HepG2 (cell line): ENCODE results near the gene ANKZF1. TPM values are rescaled to one million over a fixed set of nuclear protein-coding genes. Genes with fewer than 3 reads are reported as not detected.
A peak's percentile ranks its signal among the peaks of the same experiment; 100 is the strongest.

Source experiments
- AHDC1 ChIP-seq: sonication (generic); formaldehyde crosslinking; IDR thresholded peaks from 2 replicates; pipeline ENCODE4 v1.5.1; 2020; ENCODE audit warnings: mild to moderate bottlenecking, missing genetic modification reagents, borderline replicate concordance
- AHR ChIP-seq: IDR thresholded peaks from 2 replicates; pipeline ENCODE4 v1.6.1; 2018; ENCODE audit warnings: missing genetic modification reagents, missing compliant biosample characterization
- ARID5B ChIP-seq: IDR thresholded peaks from 2 replicates; pipeline ENCODE4 v1.4.0; 2020; ENCODE audit warnings: mild to moderate bottlenecking, missing genetic modification reagents
- NFYC ChIP-seq: IDR thresholded peaks from 2 replicates; pipeline ENCODE4 v1.6.1; 2016; ENCODE audit warnings: missing genetic modification reagents, missing compliant biosample characterization
- PRDM15 ChIP-seq: sonication (generic); formaldehyde crosslinking; IDR thresholded peaks from 2 replicates; pipeline ENCODE4 v1.4.0; 2020; ENCODE audit warnings: missing genetic modification reagents
- TFDP1 ChIP-seq: IDR thresholded peaks from 2 replicates; pipeline ENCODE4 v1.6.1; 2016; ENCODE audit warnings: missing compliant biosample characterization, missing genetic modification reagents, borderline replicate concordance
- ZFP90 ChIP-seq: sonication (generic); formaldehyde crosslinking; IDR thresholded peaks from 2 replicates; pipeline ENCODE4 v1.8.0; 2022; ENCODE audit warnings: missing genetic modification reagents, mild to moderate bottlenecking, inconsistent platforms, borderline replicate concordance
- ZNF296 ChIP-seq: sonication (generic); formaldehyde crosslinking; conservative IDR thresholded peaks from 2 replicates; pipeline ENCODE4 v1.5.0; 2020; ENCODE audit warnings: mild to moderate bottlenecking, missing genetic modification reagents
- ZSCAN31 ChIP-seq: sonication (generic); formaldehyde crosslinking; IDR thresholded peaks from 2 replicates; pipeline ENCODE4 v1.5.0; 2020; ENCODE audit warnings: low read depth, mild to moderate bottlenecking, missing genetic modification reagents
- polyA plus RNA-seq, 8 experiments: library from polyadenylated mRNA; depleted of rRNA in 3 of 8; stranded (reverse) in 7 of 8; unstranded in 1 of 8; fragments of >200 nt; fragmentation: Illumina TruSeq in 4 of 8; extraction: Trizol in 4 of 8; gene quantifications; 2 replicates each; pipeline versions ENCODE4 v1.2.1 to v1.2.3, GENCODE V29; 2011 to 2016; ENCODE audit warnings: low read depth in 4 of 8, missing spikeins in 1 of 8, mixed read lengths in 1 of 8; ENCODE audit not compliant: insufficient read depth in 1 of 8
- total RNA-seq, 5 experiments: library from RNA; depleted of rRNA; stranded (reverse); fragments of >200 nt; fragmentation: Illumina TruSeq; extraction: Trizol; gene quantifications; 2 replicates each; pipeline ENCODE4 v1.2.3, GENCODE V29; 2016; ENCODE audit warnings: low read depth in 1 of 5
- TF ChIP-seq, protein P1 (sequence below): sonication (generic); formaldehyde crosslinking; IDR thresholded peaks from 2 replicates; pipeline ENCODE4 v1.5.0; 2020; ENCODE audit warnings: mild to moderate bottlenecking, missing genetic modification reagents

Gene ANKZF1
- total and polyA plus RNA-seq, 2 of the 13 experiments (the other 11 are each of a cell fraction or from before 2014, with no cell fraction given), result 25.3 to 128 TPM

DNA sequence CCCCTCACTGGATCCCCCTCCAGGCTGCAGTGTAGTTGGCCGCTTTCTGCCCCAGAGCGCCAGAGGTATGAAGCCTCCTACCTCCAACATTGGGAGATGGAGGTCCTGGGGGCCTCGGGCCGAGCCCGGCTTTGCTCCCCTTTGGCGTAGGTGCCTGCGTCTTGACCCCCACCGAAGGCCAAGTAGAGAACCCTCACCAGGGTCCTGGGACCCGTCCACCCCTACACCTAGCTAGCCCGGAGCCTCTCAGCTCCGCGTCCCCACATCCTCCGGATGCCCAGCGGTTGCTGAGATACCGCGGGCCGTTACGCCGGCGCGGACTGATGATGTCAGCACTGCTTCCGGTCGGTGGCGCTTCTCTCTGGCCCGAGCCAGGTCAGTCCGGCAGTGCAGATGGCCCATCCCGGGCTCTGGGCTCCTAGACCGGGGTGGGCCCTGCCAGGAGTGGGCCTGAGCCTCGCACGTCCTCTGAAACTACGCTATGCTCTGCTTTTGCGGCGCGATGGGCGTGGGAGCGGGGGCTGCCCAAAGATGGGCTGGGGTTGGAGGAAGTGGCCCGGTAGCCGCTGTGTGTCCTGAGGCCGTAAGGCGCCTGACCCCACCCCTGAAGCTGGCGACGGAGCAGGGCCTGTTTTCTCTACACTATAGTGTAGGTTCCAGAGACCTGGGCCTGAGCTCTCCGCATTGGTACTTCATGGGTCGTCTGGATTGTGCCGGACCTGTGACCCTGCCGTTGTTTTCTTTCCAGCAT lies 15.7 kb downstream of the ANKZF1 start, which contains the start of the genes GLB1L and STK16 (continued):
- TF ChIP-seq ARID5B (CRISPR knock-in tag), result peak; percentile 74
- TF ChIP-seq ZSCAN31 (CRISPR knock-in tag), result peak; percentile 87; the same call in 1 of the 2 replicates
- peak; percentile 40; the same call in 1 of the 2 replicates for TF ChIP-seq NFYC
- peak; percentile 72; the same call in 1 of the 2 replicates for TF ChIP-seq TFDP1 (CRISPR knock-in tag)
- TF ChIP-seq, protein P1, sequence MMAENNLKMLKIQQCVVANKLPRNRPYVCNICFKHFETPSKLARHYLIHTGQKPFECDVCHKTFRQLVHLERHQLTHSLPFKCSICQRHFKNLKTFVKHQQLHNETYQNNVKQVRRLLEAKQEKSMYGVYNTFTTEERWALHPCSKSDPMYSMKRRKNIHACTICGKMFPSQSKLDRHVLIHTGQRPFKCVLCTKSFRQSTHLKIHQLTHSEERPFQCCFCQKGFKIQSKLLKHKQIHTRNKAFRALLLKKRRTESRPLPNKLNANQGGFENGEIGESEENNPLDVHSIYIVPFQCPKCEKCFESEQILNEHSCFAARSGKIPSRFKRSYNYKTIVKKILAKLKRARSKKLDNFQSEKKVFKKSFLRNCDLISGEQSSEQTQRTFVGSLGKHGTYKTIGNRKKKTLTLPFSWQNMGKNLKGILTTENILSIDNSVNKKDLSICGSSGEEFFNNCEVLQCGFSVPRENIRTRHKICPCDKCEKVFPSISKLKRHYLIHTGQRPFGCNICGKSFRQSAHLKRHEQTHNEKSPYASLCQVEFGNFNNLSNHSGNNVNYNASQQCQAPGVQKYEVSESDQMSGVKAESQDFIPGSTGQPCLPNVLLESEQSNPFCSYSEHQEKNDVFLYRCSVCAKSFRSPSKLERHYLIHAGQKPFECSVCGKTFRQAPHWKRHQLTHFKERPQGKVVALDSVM, result peak; percentile 51
- peak; percentile 46; the same call in 1 of the 2 replicates for TF ChIP-seq AHR (CRISPR knock-in tag)
- TF ChIP-seq AHDC1 (CRISPR knock-in tag), result peak; percentile 12; the same call in 1 of the 2 replicates
- TF ChIP-seq PRDM15 (CRISPR knock-in tag), result peak; percentile 71; the same call in 1 of the 2 replicates
- no peak; the same call in 1 of the 2 replicates for TF ChIP-seq ZNF296 (CRISPR knock-in tag)
- peak; percentile 92 for TF ChIP-seq ZFP90 (CRISPR knock-in tag)
